GM23338 (cell line): Measurements from ENCODE around the gene SERINC5. TPM values are rescaled to one million over a fixed set of nuclear protein-coding genes. Genes with fewer than 3 reads are reported as not detected.
"Not testable (repeated sequence)": the region's sequence is repeated elsewhere in the genome, so short reads cannot be mapped to it uniquely, and the experiment has no call there.

Experiments
- ATAC-seq: fragments of 200-7000 bp; cut with Tn5 transposase; 3 replicates; pipeline ENCODE4 v1.9.1; 2020
- DNase-seq: peaks from one replicate; pipeline ENCODE4 v3.0.0-alpha.2; 2015; ENCODE audit warnings: low spot score
- H2AFZ ChIP-seq: fragments of 200-600 bp; sonication (generic); 2 replicates; pipeline ENCODE4 v1.8.0; 2016; ENCODE audit warnings: antibody characterized with exemption, mild to moderate bottlenecking, moderate library complexity
- H3F3A ChIP-seq: fragments of 200-600 bp; sonication (generic); replicated peaks from 2 replicates; pipeline ENCODE4 v1.8.0; 2017; ENCODE audit warnings: antibody characterized with exemption, mixed run types, low read depth
- H3K27ac ChIP-seq: fragments of 200-600 bp; sonication (generic); 2 replicates; pipeline ENCODE4 v1.6.1; 2016; ENCODE audit warnings: low read depth
- H3K27me3 ChIP-seq: fragments of 200-600 bp; sonication (generic); 2 replicates; pipeline ENCODE4 v1.8.0; 2016; ENCODE audit warnings: mild to moderate bottlenecking, mixed run types, moderate library complexity; ENCODE audit not compliant: insufficient read depth
- H3K36me3 ChIP-seq: fragments of 200-600 bp; sonication (generic); 2 replicates; pipeline ENCODE4 v1.8.0; 2016; ENCODE audit warnings: mild to moderate bottlenecking; ENCODE audit not compliant: insufficient read depth
- H3K4me1 ChIP-seq: fragments of 200-600 bp; sonication (generic); 2 replicates; pipeline ENCODE4 v1.8.0; 2016; ENCODE audit warnings: mild to moderate bottlenecking, moderate library complexity; ENCODE audit not compliant: insufficient read depth
- H3K4me2 ChIP-seq: fragments of 200-600 bp; sonication (generic); 2 replicates; pipeline ENCODE4 v1.7.1; 2017; ENCODE audit warnings: mixed run types
- H3K4me3 ChIP-seq: fragments of 200-600 bp; sonication (generic); 2 replicates; pipeline ENCODE4 v1.6.1; 2016; ENCODE audit warnings: mixed run types
- H3K79me2 ChIP-seq: fragments of 200-600 bp; sonication (generic); replicated peaks from 2 replicates; pipeline ENCODE4 v1.8.0; 2017; ENCODE audit warnings: mild to moderate bottlenecking; ENCODE audit not compliant: insufficient read depth
- H3K9me2 ChIP-seq: fragments of 200-600 bp; sonication (generic); 2 replicates; pipeline ENCODE4 v1.8.0; 2017; ENCODE audit not compliant: insufficient read depth
- H4K20me1 ChIP-seq: fragments of 200-600 bp; sonication (generic); replicated peaks from 2 replicates; pipeline ENCODE4 v1.8.0; 2017; ENCODE audit warnings: mild to moderate bottlenecking; ENCODE audit not compliant: insufficient read depth
- H3K27ac Mint-ChIP-seq: 2 replicates; pipeline ENCODE4 v1.8.0; 2020; ENCODE audit warnings: inconsistent platforms, mild to moderate bottlenecking, moderate library complexity, mixed read lengths
- H3K27me3 Mint-ChIP-seq: 3 replicates; pipeline ENCODE4 v1.8.0; 2022; ENCODE audit warnings: low read depth, mild to moderate bottlenecking, moderate library complexity, mixed read lengths, inconsistent platforms; ENCODE audit not compliant: insufficient read depth, poor library complexity
- H3K36me3 Mint-ChIP-seq: 3 replicates; pipeline ENCODE4 v1.8.0; 2021; ENCODE audit warnings: low read depth, mild to moderate bottlenecking, inconsistent platforms, moderate library complexity, mixed read lengths
- H3K4me1 Mint-ChIP-seq: 3 replicates; pipeline ENCODE4 v1.8.0; 2020; ENCODE audit warnings: mild to moderate bottlenecking, inconsistent platforms, mixed read lengths
- H3K4me3 Mint-ChIP-seq: 3 replicates; pipeline ENCODE4 v1.8.0; 2021; ENCODE audit warnings: moderate library complexity, mild to moderate bottlenecking, inconsistent platforms, mixed read lengths
- H3K9me3 Mint-ChIP-seq: 3 replicates; pipeline ENCODE4 v1.8.0; 2020; ENCODE audit warnings: moderate library complexity, mild to moderate bottlenecking, inconsistent platforms, mixed read lengths
- CREB1 ChIP-seq: fragments of 250-450 bp; sonication (Bioruptor Pico); IDR thresholded peaks from 2 replicates; pipeline ENCODE4 v1.5.0; 2020; ENCODE audit warnings: low read depth, mild to moderate bottlenecking, moderate library complexity
- EZH2 ChIP-seq: fragments of 200-600 bp; sonication (generic); IDR thresholded peaks from one replicate; pipeline ENCODE4 v1.8.0; 2017; ENCODE audit warnings: antibody characterized with exemption, mild to moderate bottlenecking, low read depth; ENCODE audit not compliant: unreplicated experiment
- EZH2phosphoT487 ChIP-seq: fragments of 200-600 bp; sonication (generic); IDR thresholded peaks from one replicate; pipeline ENCODE4 v1.8.1; 2018; ENCODE audit warnings: antibody characterized with exemption; ENCODE audit not compliant: unreplicated experiment
- JUNB ChIP-seq: IDR thresholded peaks from one replicate; pipeline ENCODE4 v1.6.1; 2016; ENCODE audit warnings: antibody characterized with exemption; ENCODE audit not compliant: unreplicated experiment
- NANOG ChIP-seq: IDR thresholded peaks from 2 replicates; pipeline ENCODE4 v1.6.1; 2016; ENCODE audit warnings: antibody characterized with exemption, borderline replicate concordance
- POLR2AphosphoS5 ChIP-seq: IDR thresholded peaks from 2 replicates; pipeline ENCODE4 v1.6.1; 2016; ENCODE audit warnings: antibody characterized with exemption, low read depth
- STAT1 ChIP-seq: IDR thresholded peaks from one replicate; pipeline ENCODE4 v1.6.1; 2016; ENCODE audit warnings: antibody characterized with exemption; ENCODE audit not compliant: unreplicated experiment
- ZNF331 ChIP-seq: fragments of 250-450 bp; sonication (Bioruptor Pico); IDR thresholded peaks from 2 replicates; pipeline ENCODE4 v1.5.0; 2020; ENCODE audit warnings: low read depth, mild to moderate bottlenecking, moderate library complexity
- polyA plus RNA-seq: library from polyadenylated mRNA; unstranded; fragments of >200 nt; fragmentation: Nextera tagmentation; extraction: Ambion mirVana; gene quantifications from 2 replicates; pipeline ENCODE4 v1.2.1, GENCODE V29; 2016
- total RNA-seq: library from RNA; depleted of rRNA; stranded (reverse); fragments of >200 nt; shearing (Covaris generic); gene quantifications from 2 replicates; pipeline ENCODE4 v1.2.3, GENCODE V29; 2014
- TF ChIP-seq, protein P1 (sequence below): IDR thresholded peaks from 2 replicates; pipeline ENCODE4 v1.6.1; 2016; ENCODE audit warnings: antibody characterized with exemption
- TF ChIP-seq, protein P2 (sequence below): IDR thresholded peaks from one replicate; pipeline ENCODE4 v1.6.1; 2018; ENCODE audit warnings: antibody characterized with exemption; ENCODE audit not compliant: unreplicated experiment

The SERINC5 gene
- total and polyA plus RNA-seq, 2 experiments from 2014 or later, result 34.0 to 107 TPM

GRCh38 chr5:80156156-80156555, 99.7 kb downstream of the SERINC5 start (continued):
- TF ChIP-seq, protein P1, sequence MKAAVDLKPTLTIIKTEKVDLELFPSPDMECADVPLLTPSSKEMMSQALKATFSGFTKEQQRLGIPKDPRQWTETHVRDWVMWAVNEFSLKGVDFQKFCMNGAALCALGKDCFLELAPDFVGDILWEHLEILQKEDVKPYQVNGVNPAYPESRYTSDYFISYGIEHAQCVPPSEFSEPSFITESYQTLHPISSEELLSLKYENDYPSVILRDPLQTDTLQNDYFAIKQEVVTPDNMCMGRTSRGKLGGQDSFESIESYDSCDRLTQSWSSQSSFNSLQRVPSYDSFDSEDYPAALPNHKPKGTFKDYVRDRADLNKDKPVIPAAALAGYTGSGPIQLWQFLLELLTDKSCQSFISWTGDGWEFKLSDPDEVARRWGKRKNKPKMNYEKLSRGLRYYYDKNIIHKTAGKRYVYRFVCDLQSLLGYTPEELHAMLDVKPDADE, result no peak
- no peak for TF ChIP-seq EZH2phosphoT487
- no peak for TF ChIP-seq NANOG
- TF ChIP-seq CREB1 (CRISPR knock-in tag), result no peak
- no peak for TF ChIP-seq POLR2AphosphoS5
- TF ChIP-seq JUNB, result no peak

DNA sequence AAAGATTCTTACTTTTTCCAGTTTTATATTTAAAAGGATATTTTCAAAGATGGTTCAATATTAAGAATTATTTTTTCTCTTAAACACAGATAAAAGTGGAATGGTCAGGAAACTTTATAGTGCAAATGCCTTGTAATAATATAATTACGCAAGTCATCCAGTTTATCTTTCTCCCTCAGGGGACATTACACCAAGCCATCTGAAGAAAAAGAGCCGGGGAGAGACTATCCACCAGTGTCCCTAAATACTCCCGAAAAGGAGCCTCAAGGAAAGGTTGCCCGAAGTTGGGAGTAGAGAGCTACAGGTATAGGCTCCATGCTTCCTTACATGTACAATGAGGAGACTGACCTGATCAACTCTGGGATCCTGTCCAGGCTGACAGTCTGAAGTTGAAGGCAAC, 101.1 kb downstream of the SERINC5 start:
- Histone ChIP-seq H4K20me1 (no peaks in the 10 kb centered on the region), H3K4me2 (no peak overlapping the region), H2AFZ (no peak overlapping the region), H3F3A (peaks cover 4% of the 10 kb centered on the region; the same call in 1 of the 2 replicates), H3K4me1 (peaks cover 28% of the 10 kb centered on the region), H3K27me3 (no peaks in the 10 kb centered on the region), H3K27ac (peak overlapping the region; percentile 28; the same call in 1 of the 2 replicates), H3K36me3 (peaks cover 6% of the 10 kb centered on the region), H3K9me2 (no peaks in the 10 kb centered on the region), H3K4me3 (no peak overlapping the region), H3K79me2 (no peaks in the 10 kb centered on the region; the same call in 1 of the 2 replicates)
- ATAC-seq (no peak), DNase-seq (no peak)
- TF ChIP-seq STAT1 (no peak), NANOG (no peak)
- 0 out of 2 replicates have a peak overlapping the region, but pooled peaks have one; percentile 32 for H3K27ac Mint-ChIP-seq
- peaks cover 2% of the 10 kb centered on the region for H3K27me3 Mint-ChIP-seq
- H3K9me3 Mint-ChIP-seq, result no peaks in the 10 kb centered on the region
- no peak overlapping the region for H3K4me3 Mint-ChIP-seq
- peaks cover 36% of the 10 kb centered on the region for H3K4me1 Mint-ChIP-seq
- peaks cover 80% of the 10 kb centered on the region for H3K36me3 Mint-ChIP-seq

GRCh38 chr5:80154289-80154688, 101.6 kb downstream of the SERINC5 start:
- H3K4me3 Mint-ChIP-seq, DNase-seq, H3K36me3 ChIP-seq, H3K4me3 ChIP-seq, H3F3A ChIP-seq, H3K79me2 ChIP-seq, ATAC-seq, H3K4me2 ChIP-seq, H4K20me1 ChIP-seq, H3K9me2 ChIP-seq, H3K9me3 Mint-ChIP-seq, H2AFZ ChIP-seq, H3K27me3 ChIP-seq, H3K27me3 Mint-ChIP-seq: not testable (repeated sequence)
- Mint-ChIP-seq H3K4me1 (peaks cover 35% of the 10 kb centered on the region), H3K36me3 (peaks cover 79% of the 10 kb centered on the region), H3K27ac (peak overlapping the region; percentile 32)
- Histone ChIP-seq H3K4me1 (peaks cover 28% of the 10 kb centered on the region), H3K27ac (peak overlapping the region; percentile 28; the same call in 1 of the 2 replicates)

GRCh38 chr5:80153586-80154126, 102.2 kb downstream of the SERINC5 start:
- H4K20me1 ChIP-seq, result no peaks in the 10 kb centered on the region
- H3K27ac ChIP-seq, result 0 out of 2 replicates have a peak overlapping the region, but pooled peaks have one; percentile 28
- H3K27ac Mint-ChIP-seq, result peak overlapping the region; percentile 32
- H3K4me1 Mint-ChIP-seq, result peaks cover 33% of the 10 kb centered on the region
- peaks cover 2% of the 10 kb centered on the region for H3K27me3 Mint-ChIP-seq
- DNase-seq (no peak), ATAC-seq (no peak)
- no peak overlapping the region for H2AFZ ChIP-seq
- no peaks in the 10 kb centered on the region for H3K9me2 ChIP-seq
- no peak overlapping the region for H3K4me3 Mint-ChIP-seq
- no peak overlapping the region for H3K4me3 ChIP-seq
- H3K79me2 ChIP-seq, result no peaks in the 10 kb centered on the region; the same call in 1 of the 2 replicates
- no peak for TF ChIP-seq EZH2
- TF ChIP-seq ZNF331, result no peak
- TF ChIP-seq, protein P2, sequence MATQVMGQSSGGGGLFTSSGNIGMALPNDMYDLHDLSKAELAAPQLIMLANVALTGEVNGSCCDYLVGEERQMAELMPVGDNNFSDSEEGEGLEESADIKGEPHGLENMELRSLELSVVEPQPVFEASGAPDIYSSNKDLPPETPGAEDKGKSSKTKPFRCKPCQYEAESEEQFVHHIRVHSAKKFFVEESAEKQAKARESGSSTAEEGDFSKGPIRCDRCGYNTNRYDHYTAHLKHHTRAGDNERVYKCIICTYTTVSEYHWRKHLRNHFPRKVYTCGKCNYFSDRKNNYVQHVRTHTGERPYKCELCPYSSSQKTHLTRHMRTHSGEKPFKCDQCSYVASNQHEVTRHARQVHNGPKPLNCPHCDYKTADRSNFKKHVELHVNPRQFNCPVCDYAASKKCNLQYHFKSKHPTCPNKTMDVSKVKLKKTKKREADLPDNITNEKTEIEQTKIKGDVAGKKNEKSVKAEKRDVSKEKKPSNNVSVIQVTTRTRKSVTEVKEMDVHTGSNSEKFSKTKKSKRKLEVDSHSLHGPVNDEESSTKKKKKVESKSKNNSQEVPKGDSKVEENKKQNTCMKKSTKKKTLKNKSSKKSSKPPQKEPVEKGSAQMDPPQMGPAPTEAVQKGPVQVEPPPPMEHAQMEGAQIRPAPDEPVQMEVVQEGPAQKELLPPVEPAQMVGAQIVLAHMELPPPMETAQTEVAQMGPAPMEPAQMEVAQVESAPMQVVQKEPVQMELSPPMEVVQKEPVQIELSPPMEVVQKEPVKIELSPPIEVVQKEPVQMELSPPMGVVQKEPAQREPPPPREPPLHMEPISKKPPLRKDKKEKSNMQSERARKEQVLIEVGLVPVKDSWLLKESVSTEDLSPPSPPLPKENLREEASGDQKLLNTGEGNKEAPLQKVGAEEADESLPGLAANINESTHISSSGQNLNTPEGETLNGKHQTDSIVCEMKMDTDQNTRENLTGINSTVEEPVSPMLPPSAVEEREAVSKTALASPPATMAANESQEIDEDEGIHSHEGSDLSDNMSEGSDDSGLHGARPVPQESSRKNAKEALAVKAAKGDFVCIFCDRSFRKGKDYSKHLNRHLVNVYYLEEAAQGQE, result no peak
- TF ChIP-seq NANOG, result no peak
- peaks cover 6% of the 10 kb centered on the region for H3K36me3 ChIP-seq
- no peaks in the 10 kb centered on the region for H3K27me3 ChIP-seq
- peaks cover 28% of the 10 kb centered on the region for H3K4me1 ChIP-seq
- H3K9me3 Mint-ChIP-seq, result no peaks in the 10 kb centered on the region
- H3K4me2 ChIP-seq, result no peak overlapping the region
- H3F3A ChIP-seq, result peaks cover 6% of the 10 kb centered on the region; the same call in 1 of the 2 replicates
- H3K36me3 Mint-ChIP-seq, result peaks cover 77% of the 10 kb centered on the region
